Psoas muscle (tissue), 8 donors: ENCODE measurements around the gene AADAT. TPM values are rescaled to one million over a fixed set of nuclear protein-coding genes. Genes with fewer than 3 reads are reported as not detected.

Experiments used
- ATAC-seq, 4 donors: fragments of 200-7000 bp; cut with Tn5 transposase; one replicate each; pipeline ENCODE4 v1.9.1; 2020; ENCODE audit warnings: moderate library complexity in 3 of 4, mild to moderate bottlenecking in 2 of 4
- DNase-seq, 2 donors: peaks; one replicate each; pipeline ENCODE4 v3.0.0-alpha.2; 2020
- H3K27ac ChIP-seq: fragments of 200-600 bp; one replicate; pipeline ENCODE4 v1.8.0; 2022
- H3K27me3 ChIP-seq, 3 donors: fragments of 200-600 bp in 1 of 3; one replicate each; pipeline versions ENCODE4 v1.6.1 to v1.8.0; 2013 to 2022; ENCODE audit warnings: low read length in 2 of 3, mild to moderate bottlenecking in 2 of 3, moderate library complexity in 1 of 3; ENCODE audit not compliant: insufficient read depth in 3 of 3
- H3K36me3 ChIP-seq, 2 donors: fragments of 200-600 bp in 1 of 2; one replicate each; pipeline versions ENCODE4 v1.6.1 to v1.8.0; 2013 to 2022; ENCODE audit warnings: low read depth in 1 of 2, mild to moderate bottlenecking in 1 of 2, moderate library complexity in 1 of 2; ENCODE audit not compliant: insufficient read depth in 1 of 2
- H3K4me1 ChIP-seq: fragments of 200-600 bp; one replicate; pipeline ENCODE4 v1.8.0; 2022
- H3K4me3 ChIP-seq: fragments of 200-600 bp; one replicate; pipeline ENCODE4 v1.8.0; 2022; ENCODE audit warnings: mild to moderate bottlenecking
- H3K9me3 ChIP-seq: fragments of 200-600 bp; one replicate; pipeline ENCODE4 v1.8.0; 2022
- WGBS, 3 donors: extraction: QIAGEN DNeasy Blood & Tissue Kit; methylation state at CpG; one replicate each; pipeline versions ENCODE4 v1.1.6 to v1.1.7; 2013; 5-methylcytosine and 5-hydroxymethylcytosine counted together
- intact Hi-C, 2 donors: fragments of 100-400 bp; cut with DNase I; formaldehyde crosslinking; loops; one replicate each; pipeline versions ENCODE4 v1.11.0 to v1.14.2; 2022
- polyA plus RNA-seq, 3 donors: library from polyadenylated mRNA; stranded (reverse); fragments of 200-250 nt; gene quantifications; one replicate each; pipeline ENCODE4 v1.2.3, GENCODE V29; 2013
- total RNA-seq, 4 donors: library from RNA; stranded (reverse); fragmentation: NEBNext Ultra II Directional in 2 of 4; extraction: Animal tissue kit (Norgen Biotek cat#: 25700) in 2 of 4; gene quantifications; one replicate each; pipeline versions ENCODE4 v1.2.1 to v1.2.4, GENCODE V29; 2021 to 2023
- TF ChIP-seq, protein P1 (sequence below): fragments of 200-600 bp; IDR thresholded peaks from one replicate; pipeline ENCODE4 v1.8.0; 2022; ENCODE audit warnings: antibody characterized with exemption
- donor health status: healthy with polysubstance abuse.
- donor health status: DM: no; HTN: no; CAD: no; lungs with moderate emphysema.
- donor health status: Bipolar disorder and iron deficiency.
- donor health status: healthy.
- donor health status: DM: yes; HTN: yes; CAD: no.
- donor health status: DM: no; HTN: no; CAD: no.
- donor health status: DM: no; HTN: no; CAD: no.
- donor health status: DM: yes; HTN: yes; CAD: no.

Gene AADAT
- total and polyA plus RNA-seq, 7 donors: 0.58 to 1.6 (median 1.1) TPM

DNA sequence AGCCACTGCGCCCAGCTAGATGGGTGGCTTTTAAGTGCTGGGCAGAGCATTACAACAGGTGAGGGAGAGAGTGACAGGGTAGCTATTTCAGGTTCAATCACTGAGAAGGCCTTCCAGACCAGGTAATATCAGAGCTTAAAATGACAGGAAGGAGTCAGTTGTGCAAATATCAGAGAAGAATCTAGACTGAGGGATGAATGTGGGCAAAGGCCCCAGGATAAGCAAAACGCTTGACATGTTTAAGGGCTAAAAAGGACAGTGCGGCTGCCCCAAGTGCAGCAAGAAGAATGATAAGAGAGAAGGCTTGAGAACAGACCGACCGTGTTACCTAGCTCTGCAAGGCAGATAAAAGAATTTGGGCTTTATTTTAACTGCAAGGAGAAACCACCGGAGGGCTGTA lies 18.6 kb downstream of the AADAT start:
- Histone ChIP-seq H3K27ac (no peak overlapping the region), H3K4me1 (no peaks in the 10 kb centered on the region), H3K36me3 (peaks cover 4 to 55% of the 10 kb centered on the region in 2 donors), H3K4me3 (no peak overlapping the region), H3K27me3 (no peaks in the 10 kb centered on the region), H3K9me3 (no peaks in the 10 kb centered on the region)
- DNase-seq (no peak), ATAC-seq (no peak)
- intact Hi-C loops: no loop called here
- 90 to 94% (median 92%) methylated on average over 6 of the region's 6 CpGs for WGBS, 3 donors
- TF ChIP-seq, protein P1, sequence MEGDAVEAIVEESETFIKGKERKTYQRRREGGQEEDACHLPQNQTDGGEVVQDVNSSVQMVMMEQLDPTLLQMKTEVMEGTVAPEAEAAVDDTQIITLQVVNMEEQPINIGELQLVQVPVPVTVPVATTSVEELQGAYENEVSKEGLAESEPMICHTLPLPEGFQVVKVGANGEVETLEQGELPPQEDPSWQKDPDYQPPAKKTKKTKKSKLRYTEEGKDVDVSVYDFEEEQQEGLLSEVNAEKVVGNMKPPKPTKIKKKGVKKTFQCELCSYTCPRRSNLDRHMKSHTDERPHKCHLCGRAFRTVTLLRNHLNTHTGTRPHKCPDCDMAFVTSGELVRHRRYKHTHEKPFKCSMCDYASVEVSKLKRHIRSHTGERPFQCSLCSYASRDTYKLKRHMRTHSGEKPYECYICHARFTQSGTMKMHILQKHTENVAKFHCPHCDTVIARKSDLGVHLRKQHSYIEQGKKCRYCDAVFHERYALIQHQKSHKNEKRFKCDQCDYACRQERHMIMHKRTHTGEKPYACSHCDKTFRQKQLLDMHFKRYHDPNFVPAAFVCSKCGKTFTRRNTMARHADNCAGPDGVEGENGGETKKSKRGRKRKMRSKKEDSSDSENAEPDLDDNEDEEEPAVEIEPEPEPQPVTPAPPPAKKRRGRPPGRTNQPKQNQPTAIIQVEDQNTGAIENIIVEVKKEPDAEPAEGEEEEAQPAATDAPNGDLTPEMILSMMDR: no peak

DNA sequence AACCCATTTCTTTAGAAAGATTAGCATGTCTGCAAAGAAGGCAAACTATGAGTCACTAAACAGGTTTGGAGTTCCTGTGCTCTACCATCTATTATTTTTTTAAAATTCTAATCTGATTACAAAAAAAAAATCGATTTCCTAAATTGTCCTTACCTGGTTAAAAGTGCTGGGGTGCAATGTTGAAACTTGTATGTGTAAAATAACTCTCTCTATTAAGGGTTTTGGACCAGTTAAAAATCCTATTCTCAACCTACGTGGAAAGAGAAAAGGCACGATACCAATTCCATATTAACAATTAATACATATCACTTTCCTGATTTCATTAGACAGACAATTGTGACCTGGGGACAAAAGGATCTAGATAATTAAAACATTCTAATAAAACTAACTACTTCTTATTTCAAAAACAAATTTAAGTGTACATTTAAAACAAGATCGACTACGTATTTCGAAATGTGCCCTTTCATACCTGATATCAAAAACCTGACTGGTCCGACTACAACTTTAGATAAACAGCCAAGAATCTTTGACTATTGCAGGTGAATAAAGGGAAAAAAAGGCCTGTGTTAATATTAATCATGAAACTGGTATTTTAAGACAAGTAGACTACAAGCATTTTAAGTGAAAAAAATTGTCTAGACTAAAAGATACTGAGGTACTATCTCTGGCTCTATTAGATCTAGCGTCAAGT lies 21.2 kb downstream of the AADAT start:
- 95 to 98% (median 97%) methylated on average over 8 of the region's 8 CpGs for WGBS, 3 donors
- no peaks in the 10 kb centered on the region for H3K4me1 ChIP-seq
- intact Hi-C loops: no loop called here
- TF ChIP-seq, protein P1: no peak
- H3K27me3 ChIP-seq: no peaks in the 10 kb centered on the region
- peaks cover 4 to 58% of the 10 kb centered on the region in 2 donors for H3K36me3 ChIP-seq
- no peak overlapping the region for H3K4me3 ChIP-seq
- ATAC-seq: no peak
- H3K9me3 ChIP-seq: no peaks in the 10 kb centered on the region
- no peak for DNase-seq
- H3K27ac ChIP-seq: no peak overlapping the region

DNA sequence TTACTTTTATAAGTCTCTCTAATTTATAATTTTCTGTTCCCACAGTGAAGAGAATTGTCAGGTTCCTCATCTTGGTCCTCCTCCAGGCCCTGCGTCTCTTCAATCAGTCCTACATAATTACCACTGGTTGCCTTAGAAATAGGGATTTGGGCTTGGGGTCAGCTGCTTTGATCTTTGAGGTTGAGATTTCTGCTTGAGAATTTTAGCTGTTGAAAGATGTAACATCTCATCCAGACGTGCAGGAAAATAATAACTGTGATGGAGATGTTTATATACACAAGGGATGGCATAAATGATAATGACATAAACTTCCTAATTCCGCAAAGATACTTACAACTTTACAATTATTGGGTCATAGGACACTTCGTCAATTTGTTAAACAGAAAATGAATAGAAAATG lies 30.3 kb downstream of the AADAT start:
- no peaks in the 10 kb centered on the region for H3K27me3 ChIP-seq
- H3K4me3 ChIP-seq: no peak overlapping the region
- ATAC-seq (no peak), DNase-seq (no peak)
- no peaks in the 10 kb centered on the region for H3K9me3 ChIP-seq
- TF ChIP-seq, protein P1: no peak
- no peak overlapping the region for H3K27ac ChIP-seq
- peaks cover 0 to 34% of the 10 kb centered on the region in 2 donors for H3K36me3 ChIP-seq
- intact Hi-C loops: no loop called here
- H3K4me1 ChIP-seq: no peaks in the 10 kb centered on the region
- WGBS, 3 donors: 87 to 91% (median 90%) methylated on average over 4 of the region's 4 CpGs

DNA sequence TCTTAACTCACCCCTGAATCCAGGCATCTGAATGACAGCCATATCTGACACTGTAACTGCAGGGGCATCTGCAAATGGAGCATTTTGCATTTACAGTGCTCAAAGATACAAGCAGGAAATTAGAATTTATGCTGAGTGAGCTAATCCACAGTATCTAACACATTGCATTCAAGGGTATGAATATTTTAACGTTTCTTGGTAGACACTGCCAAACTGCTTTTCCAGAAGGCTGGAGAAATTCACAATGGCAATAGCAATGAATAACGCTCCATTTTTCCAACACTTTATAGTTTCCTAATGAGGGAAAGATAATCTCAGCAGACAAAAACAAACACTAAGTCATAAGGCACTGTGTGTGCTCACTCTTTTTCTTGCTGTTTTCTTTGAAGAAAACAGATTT lies 30.9 kb downstream of the AADAT start:
- ATAC-seq: no peak
- Histone ChIP-seq H3K4me3 (no peak overlapping the region), H3K36me3 (peaks cover 0 to 32% of the 10 kb centered on the region in 2 donors), H3K4me1 (no peaks in the 10 kb centered on the region), H3K9me3 (no peaks in the 10 kb centered on the region), H3K27me3 (no peaks in the 10 kb centered on the region), H3K27ac (no peak overlapping the region)
- DNase-seq: no peak
- intact Hi-C loops: no loop called here
- 67 to 76% (median 73%) methylated on average over 2 of the region's 2 CpGs for WGBS, 3 donors
- TF ChIP-seq, protein P1: no peak

DNA sequence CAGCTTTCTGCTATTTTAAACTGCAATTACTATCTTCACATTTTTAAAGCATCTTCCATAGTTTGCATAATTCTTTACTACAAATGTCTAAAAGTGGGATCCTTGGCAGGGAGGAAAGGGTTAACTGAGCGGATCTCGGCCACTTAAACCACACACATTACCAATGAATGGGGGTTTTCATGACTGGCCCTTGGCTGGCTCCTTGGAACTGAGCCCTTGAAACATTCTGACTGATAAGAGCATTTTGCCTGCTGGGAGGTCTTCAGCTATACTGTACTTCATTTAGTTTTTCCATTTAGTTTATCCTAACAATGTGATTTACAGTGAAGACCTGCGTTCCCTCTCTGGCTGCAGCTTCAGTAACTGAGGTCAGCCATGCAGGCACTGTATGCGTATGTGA lies 31.9 kb downstream of the AADAT start:
- no peak for DNase-seq
- no peaks in the 10 kb centered on the region for H3K9me3 ChIP-seq
- intact Hi-C loops: no loop called here
- peaks cover 0 to 24% of the 10 kb centered on the region in 2 donors for H3K36me3 ChIP-seq
- no peak for ATAC-seq
- WGBS, 3 donors: 64 to 81% (median 79%) methylated on average over 4 of the region's 4 CpGs
- H3K4me1 ChIP-seq: no peaks in the 10 kb centered on the region
- H3K4me3 ChIP-seq: no peak overlapping the region
- TF ChIP-seq, protein P1: no peak
- H3K27ac ChIP-seq: no peak overlapping the region
- no peaks in the 10 kb centered on the region for H3K27me3 ChIP-seq
